ENCODE measurements around the gene CFAP410. TPM values are rescaled to one million over a fixed set of nuclear protein-coding genes. Genes with fewer than 3 reads are reported as not detected.

Gene CFAP410
- total RNA-seq, 2 donors from 2014 or later = 62.5 to 71.3 TPM

- 12% methylated on average over 44 of the region's 113 CpGs for WGBS
- H3K4me1 ChIP-seq (replicated peaks) = peaks cover 10% of the 10 kb centered on the region
- H3K4me3 ChIP-seq = no peak overlapping the region
- peaks cover 14% of the 10 kb centered on the region for H3K27me3 ChIP-seq (replicated peaks; ENCODE audit: insufficient read depth)
- no peak for TF ChIP-seq CTCF (IDR thresholded peaks at IDR 0.05)
- no peak for TF ChIP-seq POLR2AphosphoS5 (IDR thresholded peaks at IDR 0.05)
- TF ChIP-seq POLR2A (IDR thresholded peaks at IDR 0.05) = no peak
- no peaks in the 10 kb centered on the region for H3K9me3 ChIP-seq
- no peak for DNase-seq (ENCODE audit: low spot score)
- no peak overlapping the region for H3K27ac ChIP-seq
- H3K36me3 ChIP-seq = no peaks in the 10 kb centered on the region
- intact Hi-C loops (cut with DNase I) = no loop called here
Measured at GRCh38 chr21:44349847-44350772, 10.9 kb upstream of the CFAP410 start.

GRCh38 chr21:44349416-44349846, 10.2 kb upstream of the CFAP410 start:
- intact Hi-C loops (cut with DNase I) = no loop called here
- peaks cover 10% of the 10 kb centered on the region for H3K4me1 ChIP-seq (replicated peaks)
- no peak overlapping the region for H3K27ac ChIP-seq
- WGBS = 81% methylated on average over 12 of the region's 12 CpGs
- TF ChIP-seq CTCF (IDR thresholded peaks at IDR 0.05) (no peak), POLR2A (IDR thresholded peaks at IDR 0.05) (no peak), POLR2AphosphoS5 (IDR thresholded peaks at IDR 0.05) (no peak)
- DNase-seq (ENCODE audit: low spot score) = no peak
- no peaks in the 10 kb centered on the region for H3K36me3 ChIP-seq
- H3K9me3 ChIP-seq = no peaks in the 10 kb centered on the region
- peaks cover 14% of the 10 kb centered on the region for H3K27me3 ChIP-seq (replicated peaks; ENCODE audit: insufficient read depth)
- H3K4me3 ChIP-seq = no peak overlapping the region

GRCh38 chr21:44348861-44349260, 9.7 kb upstream of the CFAP410 start:
- H3K9me3 ChIP-seq = no peaks in the 10 kb centered on the region
- intact Hi-C loops (cut with DNase I) = no loop called here
- 80% methylated on average over 18 of the region's 19 CpGs for WGBS

GRCh38 chr21:44347911-44348451, 8.8 kb upstream of the CFAP410 start:
- Histone ChIP-seq H3K27me3 (replicated peaks; ENCODE audit: insufficient read depth) (peaks cover 14% of the 10 kb centered on the region), H3K9me3 (no peaks in the 10 kb centered on the region), H3K27ac (no peak overlapping the region), H3K36me3 (no peaks in the 10 kb centered on the region), H3K4me1 (replicated peaks) (peaks cover 10% of the 10 kb centered on the region), H3K4me3 (no peak overlapping the region)
- TF ChIP-seq POLR2A (IDR thresholded peaks at IDR 0.05) (no peak), POLR2AphosphoS5 (IDR thresholded peaks at IDR 0.05) (peak; percentile 68)
- intact Hi-C loops (cut with DNase I) = no loop called here
- 26% methylated on average over 22 of the region's 22 CpGs for WGBS
- peak; percentile 60 for DNase-seq (ENCODE audit: low spot score)

More at GRCh38 chr21:44348861-44349260, 9.7 kb upstream of the CFAP410 start:
- Histone ChIP-seq H3K36me3 (no peaks in the 10 kb centered on the region), H3K4me3 (no peak overlapping the region), H3K4me1 (replicated peaks) (peaks cover 10% of the 10 kb centered on the region), H3K27ac (no peak overlapping the region), H3K27me3 (replicated peaks; ENCODE audit: insufficient read depth) (peaks cover 14% of the 10 kb centered on the region)
- no peak for DNase-seq (ENCODE audit: low spot score)
- TF ChIP-seq CTCF (IDR thresholded peaks at IDR 0.05) (no peak), POLR2A (IDR thresholded peaks at IDR 0.05) (no peak), POLR2AphosphoS5 (IDR thresholded peaks at IDR 0.05) (no peak)

GRCh38 chr21:44345495-44345894, 6.3 kb upstream of the CFAP410 start:
- TF ChIP-seq POLR2A (IDR thresholded peaks at IDR 0.05) = no peak
- TF ChIP-seq CTCF (IDR thresholded peaks at IDR 0.05) = no peak
- no peak for TF ChIP-seq POLR2AphosphoS5 (IDR thresholded peaks at IDR 0.05)
- 69% methylated on average over 11 of the region's 11 CpGs for WGBS
- H3K9me3 ChIP-seq = no peaks in the 10 kb centered on the region
- no peaks in the 10 kb centered on the region for H3K27me3 ChIP-seq (replicated peaks; ENCODE audit: insufficient read depth)
- H3K27ac ChIP-seq = no peak overlapping the region
- peaks cover 10% of the 10 kb centered on the region for H3K4me1 ChIP-seq (replicated peaks)
- intact Hi-C loops (cut with DNase I) = no loop called here
- no peak for DNase-seq (ENCODE audit: low spot score)
- no peaks in the 10 kb centered on the region for H3K36me3 ChIP-seq
- H3K4me3 ChIP-seq = no peak overlapping the region

All from prostate gland (tissue), 2 donors.